KG1 (cell line): ENCODE results near the gene TDP1.

Experiments
- DNase-seq: peaks from one replicate; lab custom pipeline; 2025; lab: John Stamatoyannopoulos, UW

TDP1 gene

GRCh38 chr14:89955745-89956660 is at the start of gene TDP1:
TSS of gene TDP1 (plus strand) at chr14:89955927. CDS start at chr14:89963115, 7,188 bp downstream.
- peak; percentile 94 for DNase-seq

DNA sequence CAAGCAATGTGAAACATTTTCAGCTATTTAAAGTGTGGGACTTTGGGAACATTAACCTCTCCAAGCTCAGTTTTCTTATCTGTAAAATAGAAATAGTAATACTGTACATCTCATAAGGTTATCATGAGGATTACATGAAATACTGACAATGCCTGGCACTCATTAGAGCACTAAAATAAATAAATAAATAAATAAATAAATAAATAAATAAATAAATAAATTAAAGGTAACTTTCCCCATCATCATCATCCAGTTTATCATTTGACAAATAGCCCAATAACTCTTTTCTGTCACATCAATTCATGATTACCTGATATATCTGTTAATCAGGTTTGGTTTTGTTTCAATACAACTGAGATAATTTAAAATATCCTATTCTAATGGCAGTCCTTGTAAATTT is 49.7 kb upstream of the TDP1 start:
- no peak for DNase-seq

DNA sequence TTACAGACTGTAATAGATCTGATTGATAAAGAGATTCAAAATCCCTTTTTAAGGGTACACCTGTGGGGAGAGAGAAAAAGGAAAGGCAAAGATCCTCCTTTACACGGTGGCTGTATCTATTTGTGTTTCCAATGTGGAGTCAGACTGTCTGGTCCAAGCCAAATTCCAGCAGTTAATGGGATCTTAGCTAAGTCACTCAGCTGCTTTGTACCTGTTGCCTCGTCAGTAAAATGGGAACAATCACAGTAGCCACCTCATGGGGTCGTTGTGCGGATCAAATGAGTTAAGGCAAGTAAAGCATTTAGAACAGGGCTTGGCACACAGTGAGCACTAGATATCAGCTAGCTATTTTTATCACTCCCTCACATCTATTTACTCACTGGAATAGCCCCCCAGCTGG is 48.1 kb upstream of the TDP1 start:
- no peak for DNase-seq

DNA sequence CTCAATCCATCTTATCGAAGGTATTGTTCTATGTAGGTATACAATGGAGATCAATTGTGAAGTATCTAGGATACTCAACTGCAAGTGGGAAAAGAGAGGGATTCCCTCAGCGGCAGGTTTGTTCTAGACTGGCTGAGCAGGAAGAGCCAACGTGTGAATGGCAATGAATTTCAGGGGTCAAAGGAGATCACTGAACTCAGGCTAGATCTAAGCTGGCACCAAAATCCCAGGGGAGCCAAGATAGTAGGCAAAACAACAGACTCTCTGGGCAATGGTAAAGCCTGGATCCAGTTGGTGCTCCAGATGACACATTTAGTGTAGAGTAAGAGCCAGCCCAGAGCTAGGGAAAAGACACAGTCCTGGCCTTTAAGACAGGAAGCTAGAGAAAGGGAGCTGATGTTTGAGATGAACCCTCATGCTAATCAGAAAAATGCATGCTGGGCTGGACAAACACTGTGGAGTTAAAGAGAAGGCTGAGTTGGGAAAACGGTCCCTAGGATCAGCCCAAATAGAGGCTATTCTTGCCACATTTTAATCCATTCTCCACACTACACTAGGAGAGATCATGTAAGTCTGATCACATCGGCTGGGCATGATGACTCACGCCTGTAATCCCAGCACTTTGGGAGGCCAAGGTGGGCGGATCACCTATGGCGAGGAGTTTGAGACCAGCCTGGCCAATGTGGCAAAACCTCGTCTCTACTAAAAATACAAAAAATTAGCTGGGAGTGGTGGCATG is 46.8 kb upstream of the TDP1 start:
- DNase-seq: no peak

DNA sequence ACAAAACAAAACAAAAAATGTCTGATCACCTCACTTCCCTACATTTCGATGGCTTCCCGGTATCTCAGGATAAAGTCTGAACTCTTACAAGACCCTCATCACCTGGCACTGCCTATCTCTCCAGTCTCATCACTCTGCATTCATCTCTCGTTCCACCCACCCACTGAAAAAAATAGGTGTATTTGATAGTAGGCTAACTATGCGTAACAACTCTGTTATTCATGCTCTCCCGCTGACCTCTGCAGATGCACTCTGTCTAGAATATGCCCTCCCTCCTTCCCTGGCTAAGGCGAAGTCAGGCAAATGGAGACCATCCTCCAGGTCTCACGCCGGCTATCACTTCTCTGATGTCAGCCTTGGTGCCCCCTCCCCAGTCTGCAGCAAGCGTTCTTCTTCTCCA is 46.1 kb upstream of the TDP1 start:
- no peak for DNase-seq

- no peak for DNase-seq
Measured at GRCh38 chr14:89910691-89911009, 45.1 kb upstream of the TDP1 start.

DNA sequence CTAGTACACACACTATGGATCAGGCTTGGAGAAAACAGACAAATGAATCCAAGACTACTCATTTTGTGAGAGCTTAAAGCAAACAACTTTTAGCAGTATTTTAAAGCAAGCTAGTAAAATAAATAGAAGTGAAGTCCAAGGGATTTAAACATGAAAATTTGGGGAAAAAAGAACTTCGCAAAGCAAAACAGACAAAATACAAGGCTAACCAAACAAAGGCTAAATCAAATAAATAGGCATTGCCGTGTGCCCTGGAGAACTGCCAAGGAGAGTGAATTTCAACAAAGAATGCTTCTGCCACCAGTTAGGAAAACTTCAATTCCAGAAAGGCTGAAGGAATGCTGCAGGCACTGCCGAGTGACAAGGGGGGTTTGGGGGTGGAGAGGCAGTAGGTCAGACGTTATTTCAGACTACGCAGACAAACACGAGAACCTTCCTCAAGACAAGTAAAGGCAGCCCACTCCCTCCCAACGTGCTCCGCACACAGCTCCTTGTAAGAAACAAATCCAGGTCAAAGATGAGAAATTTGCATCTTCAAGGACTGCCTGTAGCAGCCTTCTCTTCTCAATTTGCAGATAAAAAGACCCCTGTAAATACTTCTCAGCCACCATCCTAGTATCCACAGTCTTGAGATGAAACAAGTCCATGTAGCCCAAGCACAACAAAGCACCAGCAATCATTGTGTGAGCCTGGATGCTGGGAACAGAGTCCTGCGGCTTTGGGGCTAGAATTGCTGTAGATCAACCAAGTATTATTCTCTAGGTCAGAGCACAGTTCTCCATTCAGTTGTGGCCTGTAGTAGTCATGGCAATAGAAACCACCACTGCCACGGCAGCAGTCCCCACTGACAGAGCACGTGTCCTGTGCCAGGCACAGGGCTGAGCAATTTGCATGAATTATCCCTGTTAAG is 44.5 kb upstream of the TDP1 start:
- no peak for DNase-seq

DNA sequence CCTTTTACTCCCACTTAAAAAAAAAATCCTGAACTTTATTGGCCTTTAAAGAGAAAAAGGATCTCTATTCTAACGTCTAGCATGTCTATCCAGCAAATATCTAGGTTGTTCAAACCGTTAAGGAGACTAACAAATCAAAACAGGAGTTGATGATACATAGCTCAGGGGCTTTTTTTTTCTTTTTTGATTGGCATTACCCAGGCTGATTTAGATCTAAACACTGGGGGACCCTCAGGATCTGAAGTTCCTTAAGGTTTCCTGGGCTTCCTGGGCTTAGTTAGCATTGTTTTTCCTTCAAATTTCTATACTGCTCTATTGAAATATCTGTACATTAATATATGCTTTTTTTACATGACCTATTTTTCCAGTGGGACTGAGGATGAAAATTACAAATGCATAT is 43.5 kb upstream of the TDP1 start:
- no peak for DNase-seq

- DNase-seq: no peak
Measured at GRCh38 chr14:89912667-89913211, 43.0 kb upstream of the TDP1 start.

DNA sequence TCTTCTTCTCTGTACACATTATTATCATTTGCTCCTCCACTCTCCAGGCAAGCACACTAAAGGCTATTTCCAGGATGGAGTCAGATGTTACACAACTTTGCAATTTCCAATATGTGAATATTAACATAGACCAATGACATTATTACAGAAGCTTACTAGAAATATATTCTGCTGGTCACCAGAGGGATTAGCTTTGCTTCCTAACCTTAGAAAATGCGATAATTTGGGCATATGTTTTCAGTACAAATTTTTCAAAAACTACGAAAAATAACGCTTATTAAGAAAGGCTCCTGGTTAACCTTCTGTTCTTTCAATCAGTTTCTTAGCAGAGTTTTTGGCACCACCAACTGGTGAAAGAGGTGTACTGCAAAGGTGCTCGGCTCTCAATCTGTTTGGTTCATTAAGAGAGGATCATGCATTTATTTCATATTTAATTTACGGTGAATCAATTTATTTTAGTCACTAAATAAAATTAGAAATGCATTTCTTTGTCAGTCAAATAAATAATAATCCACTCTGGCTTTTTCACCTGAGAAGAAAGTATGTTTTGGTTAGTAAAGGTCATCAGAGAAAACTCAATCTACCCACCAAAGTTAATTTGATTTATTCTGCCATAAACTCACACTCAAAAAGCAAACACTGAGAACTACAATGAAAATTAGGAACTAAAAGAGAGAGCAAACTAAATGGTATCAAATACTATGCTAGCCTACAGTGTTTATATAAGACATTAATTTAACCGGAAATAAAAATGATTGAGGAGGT is 40.4 kb upstream of the TDP1 start:
- peak; percentile 67 for DNase-seq

GRCh38 chr14:89918721-89919120 is 37.0 kb upstream of the TDP1 start:
- no peak for DNase-seq

DNA sequence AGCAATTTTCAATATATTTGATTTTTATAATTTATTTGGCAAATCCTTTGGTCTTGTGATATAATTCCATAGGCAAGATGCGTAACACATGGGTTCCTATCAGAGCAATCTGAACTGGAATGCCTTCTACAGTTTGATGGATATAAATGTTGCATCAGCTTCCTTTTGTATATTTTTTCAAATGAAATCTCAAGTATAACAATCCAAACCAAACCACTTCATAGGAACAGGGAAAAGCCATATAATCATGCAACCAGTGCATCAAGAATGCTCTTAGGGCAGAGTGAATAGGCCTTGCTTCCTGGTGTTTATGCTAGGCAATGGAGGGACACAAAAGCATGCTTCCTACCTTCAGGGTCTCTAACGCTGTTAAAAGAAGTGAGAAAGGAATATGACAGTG is 35.7 kb upstream of the TDP1 start:
- no peak for DNase-seq

GRCh38 chr14:89921346-89921745 is 34.4 kb upstream of the TDP1 start:
- no peak for DNase-seq

GRCh38 chr14:89922031-89922907 is 33.5 kb upstream of the TDP1 start:
- DNase-seq: no peak

DNA sequence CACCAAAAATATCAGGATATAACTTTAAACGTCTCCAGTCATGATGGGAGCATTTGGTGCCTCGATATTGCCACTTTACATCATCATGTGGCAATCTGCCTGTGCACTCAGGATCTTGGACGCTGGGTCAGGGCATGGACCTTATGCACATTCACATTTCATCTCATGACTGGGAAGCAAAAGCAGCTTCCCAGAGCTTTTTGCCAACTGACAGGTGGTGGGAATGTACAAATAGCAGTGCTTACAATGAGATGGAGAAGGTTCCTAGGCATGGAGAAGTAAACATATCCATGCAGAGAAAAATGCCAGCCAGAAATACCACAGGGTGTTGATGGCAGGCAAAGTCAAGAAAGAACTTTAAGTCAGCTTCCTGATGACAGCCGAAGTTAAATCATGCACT is 31.5 kb upstream of the TDP1 start:
- DNase-seq: no peak

DNA sequence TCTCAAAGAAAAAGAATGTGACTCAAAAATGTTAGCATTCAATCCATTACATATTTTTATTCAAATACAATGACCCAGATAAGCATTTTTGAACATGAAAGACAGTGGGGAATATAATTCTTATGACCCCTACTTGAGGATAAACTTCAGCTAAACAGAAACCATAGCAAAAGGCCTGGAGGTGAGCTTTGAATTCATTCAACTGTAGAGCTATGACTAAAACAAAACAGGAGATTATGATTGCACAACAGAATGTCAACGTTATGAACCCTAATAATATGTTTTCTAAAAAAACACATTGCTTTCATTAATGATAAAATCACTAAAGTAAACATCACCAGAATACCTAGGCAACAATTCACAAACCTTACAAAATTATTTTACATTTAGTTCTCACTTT is 29.0 kb upstream of the TDP1 start:
- DNase-seq: no peak

GRCh38 chr14:89927186-89927865 is 28.4 kb upstream of the TDP1 start:
- no peak for DNase-seq

- DNase-seq: no peak
Measured at GRCh38 chr14:89933002-89933401, 22.7 kb upstream of the TDP1 start.

DNA sequence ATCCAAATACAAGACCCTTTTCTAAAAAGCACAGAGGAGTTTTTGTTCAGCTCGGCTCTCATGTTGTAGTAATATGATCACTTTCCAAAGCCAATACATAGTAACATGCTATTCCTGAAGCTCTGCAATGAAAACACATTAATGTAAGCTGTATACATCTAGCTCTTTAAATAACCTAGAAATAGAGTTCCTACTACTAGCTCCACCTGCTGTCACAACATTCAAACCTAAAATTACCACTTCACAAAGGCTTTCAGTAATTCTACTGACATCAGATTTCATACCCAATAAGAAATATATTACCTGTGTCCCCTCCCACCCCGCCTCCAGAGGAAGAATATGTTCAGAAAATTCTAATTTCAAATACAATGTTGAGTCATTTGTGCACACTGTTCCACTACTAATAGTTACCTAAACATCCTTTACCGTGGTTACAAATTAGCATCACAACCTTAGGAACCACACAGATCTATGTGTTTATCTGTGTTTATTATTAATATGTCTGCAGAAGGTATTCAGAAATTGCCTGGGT is 19.0 kb upstream of the TDP1 start:
- DNase-seq: no peak
